OCI-LY1 (cell line): Measurements from ENCODE around the gene HS1BP3.

Experiments used
- CTCF ChIP-seq: fragments of 200-600 bp; sonication (generic), shearing (Covaris generic); IDR thresholded peaks from 2 replicates; pipeline ENCODE4 v1.5.1; 2017; ENCODE audit warnings: mild to moderate bottlenecking, antibody characterized with exemption, low read length, moderate library complexity, mixed read lengths
- EZH2 ChIP-seq: fragments of 200-600 bp; sonication (generic), shearing (Covaris generic); IDR thresholded peaks from 2 replicates; pipeline ENCODE4 v1.8.0; 2017; ENCODE audit warnings: borderline replicate concordance, mixed run types, mild to moderate bottlenecking, antibody characterized with exemption, low read length, moderate library complexity, mixed read lengths

DNA sequence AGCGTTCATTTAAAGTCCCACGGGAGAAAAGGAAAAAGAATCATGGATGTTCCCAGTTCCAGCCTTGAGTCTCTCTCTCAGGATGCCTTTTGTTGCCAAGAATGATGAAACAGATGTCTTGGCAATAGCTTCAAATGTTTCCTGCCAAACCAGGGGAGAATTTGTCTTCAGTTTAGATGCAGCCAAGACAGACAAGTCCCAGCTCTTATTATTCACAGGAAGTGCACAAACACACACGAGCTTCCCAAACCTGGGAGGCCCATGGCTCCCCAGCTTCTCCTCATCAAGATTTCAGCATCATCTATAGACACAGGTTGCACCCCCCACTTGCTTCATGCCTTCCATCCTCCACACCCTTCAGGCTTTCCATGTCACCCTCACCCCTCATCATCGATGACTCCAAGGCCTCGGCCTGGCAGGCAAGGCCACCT, 45.9 kb downstream of the HS1BP3 start:
- no peak for TF ChIP-seq CTCF
- TF ChIP-seq EZH2 = no peak
